Upper lobe of left lung (tissue), 6 donors: ENCODE data around the gene IPO11. TPM values are rescaled to one million over a fixed set of nuclear protein-coding genes. Genes with fewer than 3 reads are reported as not detected.
"Not testable (repeated sequence)": the region's sequence is repeated elsewhere in the genome, so short reads cannot be mapped to it uniquely, and the experiment has no call there.

Experiments used
- ATAC-seq, 2 donors: fragments of 200-7000 bp; cut with Tn5 transposase; one replicate each; pipeline ENCODE4 v1.9.1; 2022; ENCODE audit warnings: mild to moderate bottlenecking in 2 of 2, moderate library complexity in 2 of 2; ENCODE audit not compliant: low FRiP score in 2 of 2
- DNase-seq, 2 donors: peaks; one replicate each; pipeline ENCODE4 v3.0.0-alpha.2; 2019 to 2020
- H3K27ac ChIP-seq, 4 donors: fragments of 200-600 bp; sonication (generic); one replicate each; pipeline ENCODE4 v1.5.1; 2016 to 2019
- H3K27me3 ChIP-seq, 4 donors: fragments of 200-600 bp; sonication (generic); one replicate each; pipeline ENCODE4 v1.5.1; 2017 to 2019
- H3K36me3 ChIP-seq, 4 donors: fragments of 200-600 bp; sonication (generic); one replicate each; pipeline ENCODE4 v1.5.1; 2016 to 2019
- H3K4me1 ChIP-seq, 4 donors: fragments of 200-600 bp; sonication (generic); one replicate each; pipeline ENCODE4 v1.5.1; 2018 to 2019
- H3K4me3 ChIP-seq, 4 donors: fragments of 200-600 bp; sonication (generic); one replicate each; pipeline ENCODE4 v1.5.1; 2017 to 2019; ENCODE audit warnings: mild to moderate bottlenecking in 2 of 4, moderate library complexity in 1 of 4
- H3K9me3 ChIP-seq, 4 donors: fragments of 200-600 bp; sonication (generic); one replicate each; pipeline ENCODE4 v1.5.1; 2018 to 2019
- EP300 ChIP-seq, 4 donors: sonication (generic); formaldehyde crosslinking; IDR thresholded peaks; one replicate each; pipeline ENCODE4 v1.5.1; 2017; ENCODE audit warnings: antibody characterized with exemption in 4 of 4, control low read depth in 2 of 4
- POLR2A ChIP-seq, 4 donors: fragments of 450-650 bp; IDR thresholded peaks; one replicate each; pipeline ENCODE4 v1.5.1; 2016 to 2017; ENCODE audit warnings: antibody characterized with exemption in 4 of 4, mild to moderate bottlenecking in 2 of 4
- POLR2AphosphoS5 ChIP-seq, 2 donors: sonication (generic); formaldehyde crosslinking; IDR thresholded peaks; one replicate each; pipeline ENCODE4 v1.5.1; 2017; ENCODE audit warnings: antibody characterized with exemption in 2 of 2
- WGBS, 2 donors: methylation state at CpG; one replicate each; pipeline ENCODE4 v1.1.5; 2017 to 2018; 5-methylcytosine and 5-hydroxymethylcytosine counted together
- total RNA-seq, 6 donors: library from RNA; depleted of rRNA in 4 of 6; stranded (reverse); fragments of >200 nt in 4 of 6; gene quantifications; one replicate each; pipeline versions ENCODE4 v1.1.0 to v1.2.1, GENCODE V29; 2016 to 2021
- TF ChIP-seq, protein P1 (sequence below), 6 experiments: fragments of 450-650 bp in 4 of 6; fragments of 200-600 bp in 2 of 6; sonication (generic) in 2 of 6; IDR thresholded peaks; one replicate each; pipeline ENCODE4 v1.5.1; 2016 to 2019; ENCODE audit warnings: antibody characterized with exemption in 6 of 6
- donor health status: DM: no; HTN: no; CAD: no; lungs with moderate emphysema.
- donor health status: DM: no; HTN: yes; CAD: no; lungs with severe emphysema.

The IPO11 gene
- total RNA-seq, 6 donors from 2014 or later = 12.2 to 40.4 (median 18.8) TPM

DNA sequence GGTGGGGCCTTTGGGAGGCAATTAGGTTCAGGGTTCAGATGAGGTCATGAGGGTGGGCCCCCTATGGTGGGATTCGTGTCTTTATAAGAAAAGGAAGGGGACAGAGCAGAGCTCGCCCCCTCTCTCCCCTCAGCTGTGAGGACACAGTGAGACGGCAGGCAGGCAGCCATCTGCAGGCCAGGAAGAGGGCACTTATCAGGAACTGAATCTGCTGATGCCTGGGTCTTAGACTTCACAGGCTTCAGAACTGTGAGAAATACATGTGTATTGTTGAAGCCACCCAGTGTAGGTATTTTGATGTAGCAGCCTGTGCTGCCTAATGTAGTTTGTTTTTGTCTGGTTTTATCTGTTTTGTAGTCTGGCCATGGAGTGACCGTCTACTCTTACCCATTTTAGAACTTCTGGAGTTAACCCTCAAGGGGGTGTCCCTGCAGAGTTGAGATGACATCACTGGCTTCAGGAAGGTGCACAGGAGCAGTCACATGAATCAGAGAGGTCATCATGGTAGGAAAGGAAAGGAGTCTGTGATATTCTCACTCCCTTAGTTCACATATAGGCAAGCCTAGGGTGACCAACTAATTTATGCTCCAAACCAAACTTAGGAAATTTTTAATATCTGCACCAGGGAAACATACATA is 237.0 kb downstream of the IPO11 start:
- peak in 1 of 2 donors; percentile 33 for ATAC-seq
- WGBS, 2 donors = 47 to 73% methylated on average over 4 of the region's 4 CpGs
- H3K36me3 ChIP-seq = no peaks in the 10 kb centered on the region
- no peaks in the 10 kb centered on the region for H3K4me1 ChIP-seq
- H3K27me3 ChIP-seq = no peaks in the 10 kb centered on the region
- DNase-seq = no peak
- no peak for TF ChIP-seq EP300 (IDR thresholded peaks at IDR 0.05)
- TF ChIP-seq, protein P1, sequence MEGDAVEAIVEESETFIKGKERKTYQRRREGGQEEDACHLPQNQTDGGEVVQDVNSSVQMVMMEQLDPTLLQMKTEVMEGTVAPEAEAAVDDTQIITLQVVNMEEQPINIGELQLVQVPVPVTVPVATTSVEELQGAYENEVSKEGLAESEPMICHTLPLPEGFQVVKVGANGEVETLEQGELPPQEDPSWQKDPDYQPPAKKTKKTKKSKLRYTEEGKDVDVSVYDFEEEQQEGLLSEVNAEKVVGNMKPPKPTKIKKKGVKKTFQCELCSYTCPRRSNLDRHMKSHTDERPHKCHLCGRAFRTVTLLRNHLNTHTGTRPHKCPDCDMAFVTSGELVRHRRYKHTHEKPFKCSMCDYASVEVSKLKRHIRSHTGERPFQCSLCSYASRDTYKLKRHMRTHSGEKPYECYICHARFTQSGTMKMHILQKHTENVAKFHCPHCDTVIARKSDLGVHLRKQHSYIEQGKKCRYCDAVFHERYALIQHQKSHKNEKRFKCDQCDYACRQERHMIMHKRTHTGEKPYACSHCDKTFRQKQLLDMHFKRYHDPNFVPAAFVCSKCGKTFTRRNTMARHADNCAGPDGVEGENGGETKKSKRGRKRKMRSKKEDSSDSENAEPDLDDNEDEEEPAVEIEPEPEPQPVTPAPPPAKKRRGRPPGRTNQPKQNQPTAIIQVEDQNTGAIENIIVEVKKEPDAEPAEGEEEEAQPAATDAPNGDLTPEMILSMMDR (IDR thresholded peaks at IDR 0.05) = no peak
- TF ChIP-seq POLR2A (IDR thresholded peaks at IDR 0.05) = no peak
- H3K27ac ChIP-seq = no peak overlapping the region
- no peaks in the 10 kb centered on the region for H3K9me3 ChIP-seq
- no peak overlapping the region for H3K4me3 ChIP-seq

DNA sequence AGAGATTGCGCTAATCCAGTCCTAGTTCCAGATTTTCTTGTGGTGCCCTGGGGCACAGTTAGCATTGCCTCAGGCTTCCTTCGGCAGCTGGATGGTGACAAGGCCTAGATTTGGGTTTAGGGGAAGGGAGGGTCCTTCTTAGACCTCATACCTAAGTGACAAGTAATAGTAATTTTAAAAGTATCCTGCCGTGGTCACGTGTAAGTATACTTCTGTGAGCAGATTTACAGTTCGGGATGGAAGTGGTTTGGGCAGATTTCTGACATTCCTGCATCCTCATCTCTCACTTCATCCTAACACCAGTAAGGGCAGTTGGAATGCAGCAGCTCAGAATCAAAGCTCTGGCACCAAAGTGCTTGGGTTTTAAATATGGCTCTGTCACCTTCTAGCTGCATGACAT is 237.6 kb downstream of the IPO11 start:
- WGBS, 2 donors = 67 to 72% methylated on average over 5 of the region's 5 CpGs
- ATAC-seq = no peak

DNA sequence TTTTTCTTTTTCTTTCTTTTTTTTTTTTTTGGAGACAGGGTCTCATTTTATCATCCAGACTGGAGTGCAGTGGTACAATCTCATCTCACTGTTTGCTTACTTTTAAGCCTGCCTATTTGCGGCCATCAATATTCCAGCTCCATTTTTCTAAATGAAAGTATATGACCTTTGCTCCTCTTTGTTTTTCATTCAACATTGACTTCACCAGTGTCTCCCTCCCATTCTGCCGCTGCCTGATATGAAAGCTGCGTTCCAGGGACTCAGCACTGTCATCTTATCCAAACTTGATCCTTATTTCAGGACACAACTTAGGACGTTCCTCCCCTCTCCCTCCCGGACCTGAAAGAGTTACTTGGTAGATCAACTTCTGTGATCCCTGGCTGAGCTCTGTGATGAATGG is 239.7 kb downstream of the IPO11 start:
- Histone ChIP-seq H3K9me3 (no peaks in the 10 kb centered on the region), H3K27ac (no peak overlapping the region), H3K36me3 (no peaks in the 10 kb centered on the region), H3K4me1 (no peaks in the 10 kb centered on the region), H3K27me3 (no peaks in the 10 kb centered on the region), H3K4me3 (no peak overlapping the region)
- 86 to 88% methylated on average over 5 of the region's 5 CpGs for WGBS, 2 donors
- DNase-seq (no peak), ATAC-seq (no peak)
- TF ChIP-seq EP300 (IDR thresholded peaks at IDR 0.05) = no peak
- TF ChIP-seq, protein P1 (IDR thresholded peaks at IDR 0.05) = no peak
- no peak for TF ChIP-seq POLR2A (IDR thresholded peaks at IDR 0.05)
- TF ChIP-seq POLR2AphosphoS5 (IDR thresholded peaks at IDR 0.05) = no peak

More for the DNA sequence above, 237.6 kb downstream of the IPO11 start:
- Histone ChIP-seq H3K4me3 (no peak overlapping the region), H3K27me3 (no peaks in the 10 kb centered on the region), H3K9me3 (no peaks in the 10 kb centered on the region), H3K4me1 (no peaks in the 10 kb centered on the region), H3K36me3 (no peaks in the 10 kb centered on the region), H3K27ac (no peak overlapping the region)
- no peak for DNase-seq
- TF ChIP-seq EP300 (IDR thresholded peaks at IDR 0.05) = no peak

DNA sequence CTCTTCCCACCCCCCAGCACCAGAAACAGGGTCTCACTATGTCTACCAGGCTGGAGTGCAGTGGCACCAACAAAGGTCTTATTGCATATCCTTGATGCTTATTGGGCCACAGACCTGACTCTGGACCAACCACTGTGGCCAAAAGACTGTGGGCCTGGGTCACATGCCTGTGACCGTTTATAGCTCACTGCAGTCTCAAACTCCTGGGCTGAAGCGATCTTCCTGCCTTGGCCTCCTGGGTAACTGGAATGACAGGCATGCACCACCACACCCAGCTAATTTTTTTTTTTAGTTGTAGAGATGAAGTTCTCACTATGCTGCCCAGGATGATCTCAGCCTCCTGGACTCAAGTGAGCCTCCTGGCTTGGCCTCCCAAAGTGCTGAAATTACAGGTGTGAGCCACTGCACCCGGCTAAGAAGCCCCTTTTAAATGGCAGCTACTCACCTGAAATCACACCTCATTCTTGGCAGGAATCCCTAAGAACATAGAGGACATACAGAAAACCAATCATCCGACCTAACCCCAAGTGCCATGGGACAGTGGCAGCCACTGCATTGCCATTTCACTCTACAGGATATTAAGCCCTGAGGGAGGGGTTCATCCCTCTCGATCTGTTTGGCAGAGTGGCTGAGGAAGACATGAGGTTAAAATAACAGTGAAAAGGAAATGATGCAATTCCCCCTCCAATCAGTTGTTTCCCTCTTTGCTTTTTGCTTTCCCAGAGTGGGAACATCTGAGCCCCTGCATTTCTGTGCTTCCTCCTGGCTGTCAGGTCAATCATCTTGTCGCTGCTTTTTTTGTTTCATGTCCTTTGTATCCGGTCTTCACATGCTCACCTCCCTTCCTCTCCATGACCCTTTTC is 240.7 kb downstream of the IPO11 start:
- no peak for ATAC-seq
- no peaks in the 10 kb centered on the region for H3K4me1 ChIP-seq
- no peak overlapping the region for H3K4me3 ChIP-seq
- WGBS, 2 donors = 61 to 62% methylated on average over 7 of the region's 7 CpGs
- no peaks in the 10 kb centered on the region for H3K36me3 ChIP-seq
- H3K27ac ChIP-seq = no peak overlapping the region
- H3K27me3 ChIP-seq = no peaks in the 10 kb centered on the region
- no peaks in the 10 kb centered on the region for H3K9me3 ChIP-seq
- DNase-seq = no peak
- TF ChIP-seq, protein P1 (IDR thresholded peaks at IDR 0.05) = no peak
- TF ChIP-seq POLR2A (IDR thresholded peaks at IDR 0.05) (no peak), EP300 (IDR thresholded peaks at IDR 0.05) (no peak), POLR2AphosphoS5 (IDR thresholded peaks at IDR 0.05) (no peak)

DNA sequence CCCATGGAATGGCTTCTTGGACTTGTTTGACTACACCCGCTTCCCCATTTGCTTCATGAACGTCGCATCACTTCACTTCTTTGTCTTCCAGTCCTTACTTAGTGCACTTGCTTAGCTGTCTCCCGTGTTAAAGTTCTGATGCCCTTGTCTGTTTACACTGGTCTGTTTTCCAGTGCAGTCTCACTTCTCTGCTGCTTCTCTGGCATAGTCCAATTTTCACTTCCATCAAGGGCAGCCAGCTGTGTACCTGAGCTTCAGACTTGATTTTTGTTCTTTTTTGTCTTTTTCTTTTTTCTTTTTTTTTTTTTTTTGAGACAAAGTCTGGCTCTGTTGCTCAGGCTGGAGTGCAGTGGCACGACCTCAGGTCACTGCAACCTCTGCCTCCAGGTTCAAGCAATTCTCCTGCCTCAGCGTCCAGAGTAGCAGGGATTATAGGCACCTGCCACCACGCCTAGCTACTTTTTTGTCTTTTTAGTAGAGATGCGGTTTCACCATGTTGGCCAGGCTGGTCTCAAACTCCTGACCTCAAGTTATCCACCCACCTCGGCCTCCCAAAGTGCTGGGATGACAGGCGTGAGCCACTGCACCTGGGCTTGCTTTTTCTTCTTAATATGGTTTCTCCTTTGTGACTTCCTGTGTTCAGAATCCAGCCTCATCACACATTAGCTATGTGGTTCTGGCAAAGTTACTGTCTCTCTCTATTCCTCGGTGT is 241.5 kb downstream of the IPO11 start:
- no peaks in the 10 kb centered on the region for H3K4me1 ChIP-seq
- DNase-seq (no peak), ATAC-seq (no peak)
- H3K36me3 ChIP-seq = no peaks in the 10 kb centered on the region
- H3K4me3 ChIP-seq = no peak overlapping the region
- no peak overlapping the region for H3K27ac ChIP-seq
- WGBS, 2 donors = 73 to 84% methylated on average over 11 of the region's 11 CpGs
- TF ChIP-seq, protein P1 (IDR thresholded peaks at IDR 0.05) = no peak
- TF ChIP-seq POLR2AphosphoS5 (IDR thresholded peaks at IDR 0.05) (no peak), EP300 (IDR thresholded peaks at IDR 0.05) (no peak), POLR2A (IDR thresholded peaks at IDR 0.05) (no peak)
- H3K27me3 ChIP-seq = no peaks in the 10 kb centered on the region
- H3K9me3 ChIP-seq = no peaks in the 10 kb centered on the region

DNA sequence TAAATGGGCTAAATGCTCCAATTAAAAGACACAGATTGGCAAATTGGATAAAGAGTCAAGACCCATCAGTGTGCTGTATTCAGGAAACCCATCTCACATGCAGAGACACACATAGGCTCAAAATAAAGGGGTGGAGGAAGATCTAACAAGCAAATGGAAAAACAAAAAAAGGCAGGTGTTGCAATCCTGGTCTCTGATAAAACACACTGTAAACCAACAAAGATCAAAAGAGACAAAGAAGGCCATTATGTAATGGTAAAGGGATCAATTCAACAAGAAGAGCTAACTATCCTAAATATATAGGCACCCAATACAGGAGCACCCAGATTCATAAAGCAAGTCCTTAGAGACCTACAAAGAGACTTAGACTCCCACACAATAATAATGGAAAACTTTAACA is 245.2 kb downstream of the IPO11 start:
- H3K27me3 ChIP-seq, H3K4me1 ChIP-seq, H3K4me3 ChIP-seq, H3K36me3 ChIP-seq, H3K27ac ChIP-seq, H3K9me3 ChIP-seq, ATAC-seq, DNase-seq: not testable (repeated sequence)
